Naive B cell (primary cell): ENCODE measurements around the gene BCKDHA. TPM values are rescaled to one million over a fixed set of nuclear protein-coding genes. Genes with fewer than 3 reads are reported as not detected.
"Not testable (repeated sequence)": the region's sequence is repeated elsewhere in the genome, so short reads cannot be mapped to it uniquely, and the experiment has no call there.

Source experiments
- ATAC-seq, 2 donors: fragments of 150-1000 bp; cut with Tn5 transposase; 2 replicates each; pipeline ENCODE4 v1.10.0; 2021; ENCODE audit warnings: low read depth in 2 of 2, mild to moderate bottlenecking in 2 of 2, moderate library complexity in 2 of 2
- DNase-seq: peaks from one replicate; pipeline ENCODE4 v3.0.0; 2022
- H3K27ac Mint-ChIP-seq, 6 donors: one replicate each; pipeline ENCODE4 v1.8.0; 2020 to 2022; ENCODE audit warnings: mild to moderate bottlenecking in 6 of 6, mixed read lengths in 6 of 6, moderate library complexity in 5 of 6, inconsistent platforms in 2 of 6
- H3K27me3 Mint-ChIP-seq, 3 donors: one replicate each; pipeline ENCODE4 v1.8.0; 2021 to 2022; ENCODE audit warnings: mixed read lengths in 3 of 3, mild to moderate bottlenecking in 1 of 3
- H3K36me3 Mint-ChIP-seq, 2 donors: one replicate each; pipeline ENCODE4 v1.8.0; 2020 to 2022; ENCODE audit warnings: mixed read lengths in 2 of 2, inconsistent platforms in 1 of 2, mild to moderate bottlenecking in 1 of 2
- H3K4me1 Mint-ChIP-seq, 3 donors: one replicate each; pipeline ENCODE4 v1.8.0; 2020 to 2022; ENCODE audit warnings: mixed read lengths in 3 of 3, inconsistent platforms in 1 of 3, mild to moderate bottlenecking in 1 of 3, moderate library complexity in 1 of 3
- H3K4me3 Mint-ChIP-seq, 8 donors: one replicate each; pipeline ENCODE4 v1.8.0; 2020 to 2022; ENCODE audit warnings: mild to moderate bottlenecking in 8 of 8, mixed read lengths in 8 of 8, moderate library complexity in 8 of 8, inconsistent platforms in 2 of 8
- H3K9me3 Mint-ChIP-seq, 7 donors: one replicate each; pipeline ENCODE4 v1.8.0; 2020 to 2022; ENCODE audit warnings: mixed read lengths in 7 of 7, mild to moderate bottlenecking in 5 of 7, inconsistent platforms in 2 of 7, moderate library complexity in 1 of 7
- polyA plus RNA-seq, 6 donors: library from polyadenylated mRNA; unstranded; fragments of 300-500 nt; fragmentation: Illumina TruSeq; gene quantifications; one replicate each; pipeline ENCODE4 v1.2.3, GENCODE V29; 2021; ENCODE audit warnings: low read depth in 6 of 6

The BCKDHA gene
- polyA plus RNA-seq, 6 donors from 2014 or later: 50.3 to 79.8 (median 68.0) TPM

DNA sequence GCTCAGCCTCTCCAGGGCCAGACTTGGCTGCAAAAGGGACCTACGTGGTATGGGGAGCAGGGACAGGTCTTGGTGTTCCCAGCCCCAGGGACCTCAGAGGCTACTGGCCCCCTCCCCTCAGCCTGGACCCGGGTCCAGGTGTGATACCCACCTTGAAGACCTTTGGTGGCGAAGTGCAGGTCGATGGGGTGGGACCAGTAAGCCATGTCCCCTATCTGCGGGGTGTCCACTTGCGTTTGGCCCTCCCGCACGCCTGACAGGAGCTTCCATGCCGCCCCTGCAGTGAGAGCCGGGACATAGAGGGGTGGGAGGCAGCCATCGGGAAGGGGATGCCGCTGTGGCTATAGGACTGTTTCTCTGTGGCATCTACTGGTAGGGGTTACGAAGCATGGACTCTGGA lies 39.9 kb upstream of the BCKDHA start:
- DNase-seq (no peak), ATAC-seq (no peak)
- peak overlapping the region in 1 of 6 donors; percentile 83 for H3K27ac Mint-ChIP-seq
- no peaks in the 10 kb centered on the region for H3K36me3 Mint-ChIP-seq
- H3K4me3 Mint-ChIP-seq: peak overlapping the region in 1 of 8 donors; percentile 60
- H3K4me1 Mint-ChIP-seq: peaks cover 27 to 33% (median 32%) of the 10 kb centered on the region in 3 donors
- H3K27me3 Mint-ChIP-seq: no peaks in the 10 kb centered on the region
- peaks cover 0 to 1% (median 0%) of the 10 kb centered on the region in 7 donors for H3K9me3 Mint-ChIP-seq

DNA sequence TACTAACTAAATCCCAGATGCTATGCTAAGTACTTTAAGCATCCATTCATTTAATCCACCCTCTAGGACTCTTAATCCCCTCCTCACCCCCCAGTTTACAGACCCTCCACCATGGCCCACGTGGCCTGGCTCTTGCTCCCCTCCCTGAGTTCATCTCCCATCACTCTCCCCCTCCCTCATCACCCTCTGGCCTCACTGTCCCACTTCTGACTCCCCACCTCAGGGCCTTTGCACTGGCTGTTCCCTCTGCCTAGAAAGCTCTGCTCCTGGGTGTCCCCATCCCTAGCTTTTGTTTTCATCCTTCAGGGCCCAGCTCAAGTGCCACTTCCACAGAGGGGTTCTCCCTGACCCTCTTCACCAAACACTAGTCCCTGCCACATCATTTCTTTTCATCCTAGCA lies 37.9 kb upstream of the BCKDHA start:
- DNase-seq: no peak
- peak overlapping the region in 2 of 6 donors; percentile 72 to 98 for H3K27ac Mint-ChIP-seq
- no peaks in the 10 kb centered on the region for H3K9me3 Mint-ChIP-seq
- no peak for ATAC-seq
- H3K36me3 Mint-ChIP-seq: no peaks in the 10 kb centered on the region
- H3K4me1 Mint-ChIP-seq: peaks cover 35 to 42% (median 41%) of the 10 kb centered on the region in 3 donors
- no peaks in the 10 kb centered on the region for H3K27me3 Mint-ChIP-seq
- no peak overlapping the region for H3K4me3 Mint-ChIP-seq

DNA sequence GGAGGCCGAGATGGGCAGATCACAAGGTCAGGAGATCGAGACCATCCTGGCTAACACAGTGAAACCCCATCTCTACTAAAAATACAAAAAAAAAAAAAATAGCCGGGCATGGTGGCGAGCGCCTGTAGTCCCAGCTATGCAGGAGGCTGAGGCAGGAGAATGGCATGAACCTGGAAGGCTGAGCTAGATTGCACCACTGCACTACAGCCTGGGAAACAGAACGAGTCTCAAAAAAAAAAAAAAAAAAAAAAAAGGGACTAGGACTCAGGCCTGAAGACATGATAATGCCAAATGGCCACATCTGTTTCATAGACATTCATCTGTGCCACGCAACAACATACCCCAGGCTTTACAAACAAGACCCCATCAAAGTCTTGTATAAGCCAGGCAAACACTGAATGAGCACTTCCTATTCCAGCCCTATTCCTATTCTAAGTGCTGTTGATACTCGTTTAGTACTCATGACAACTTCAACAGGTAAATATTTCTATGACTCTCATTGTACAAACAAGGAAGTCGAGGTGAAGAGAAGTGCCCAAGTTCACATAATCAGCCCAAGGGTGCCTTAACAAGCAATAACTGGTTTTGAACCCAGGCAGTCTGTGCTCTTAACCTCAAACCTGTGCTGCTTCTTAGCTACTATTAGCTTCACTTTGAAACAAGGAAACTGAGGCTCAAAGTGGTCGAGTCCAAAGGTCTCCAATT lies 35.3 kb upstream of the BCKDHA start:
- Mint-ChIP-seq H3K9me3 (no peaks in the 10 kb centered on the region), H3K27me3 (no peaks in the 10 kb centered on the region), H3K27ac (peak overlapping the region; percentile 32 to 100 (median 79)), H3K36me3 (no peaks in the 10 kb centered on the region), H3K4me3 (peak overlapping the region in 5 of 8 donors; percentile 94 to 99 (median 96)), H3K4me1 (peaks cover 19 to 33% (median 30%) of the 10 kb centered on the region in 3 donors)
- ATAC-seq: no peak
- no peak for DNase-seq

DNA sequence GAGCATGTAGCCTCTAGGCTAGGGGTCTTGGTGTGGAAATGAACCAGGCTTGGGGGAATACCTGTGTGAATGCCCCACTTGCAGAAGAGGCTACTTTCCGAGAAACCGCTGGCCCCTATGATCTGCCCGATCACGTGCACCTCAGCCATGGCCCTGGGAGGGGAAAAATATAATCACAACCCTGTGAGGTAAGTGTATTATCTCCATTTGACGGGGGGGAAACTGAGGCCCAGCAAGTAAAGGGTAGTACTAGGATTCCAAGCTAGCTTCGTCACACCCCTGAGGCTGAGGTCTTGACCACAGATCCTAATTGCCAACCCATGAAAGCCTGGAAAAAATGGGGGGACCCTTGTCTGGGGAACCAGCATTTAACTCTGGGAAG lies 34.3 kb upstream of the BCKDHA start:
- peak overlapping the region; percentile 93 to 100 (median 97) for H3K4me3 Mint-ChIP-seq
- ATAC-seq: no peak
- peak overlapping the region; percentile 98 to 100 (median 100) for H3K27ac Mint-ChIP-seq
- no peaks in the 10 kb centered on the region for H3K36me3 Mint-ChIP-seq
- H3K9me3 Mint-ChIP-seq: no peaks in the 10 kb centered on the region
- no peaks in the 10 kb centered on the region for H3K27me3 Mint-ChIP-seq
- H3K4me1 Mint-ChIP-seq: peaks cover 18 to 36% (median 27%) of the 10 kb centered on the region in 3 donors
- DNase-seq: no peak

DNA sequence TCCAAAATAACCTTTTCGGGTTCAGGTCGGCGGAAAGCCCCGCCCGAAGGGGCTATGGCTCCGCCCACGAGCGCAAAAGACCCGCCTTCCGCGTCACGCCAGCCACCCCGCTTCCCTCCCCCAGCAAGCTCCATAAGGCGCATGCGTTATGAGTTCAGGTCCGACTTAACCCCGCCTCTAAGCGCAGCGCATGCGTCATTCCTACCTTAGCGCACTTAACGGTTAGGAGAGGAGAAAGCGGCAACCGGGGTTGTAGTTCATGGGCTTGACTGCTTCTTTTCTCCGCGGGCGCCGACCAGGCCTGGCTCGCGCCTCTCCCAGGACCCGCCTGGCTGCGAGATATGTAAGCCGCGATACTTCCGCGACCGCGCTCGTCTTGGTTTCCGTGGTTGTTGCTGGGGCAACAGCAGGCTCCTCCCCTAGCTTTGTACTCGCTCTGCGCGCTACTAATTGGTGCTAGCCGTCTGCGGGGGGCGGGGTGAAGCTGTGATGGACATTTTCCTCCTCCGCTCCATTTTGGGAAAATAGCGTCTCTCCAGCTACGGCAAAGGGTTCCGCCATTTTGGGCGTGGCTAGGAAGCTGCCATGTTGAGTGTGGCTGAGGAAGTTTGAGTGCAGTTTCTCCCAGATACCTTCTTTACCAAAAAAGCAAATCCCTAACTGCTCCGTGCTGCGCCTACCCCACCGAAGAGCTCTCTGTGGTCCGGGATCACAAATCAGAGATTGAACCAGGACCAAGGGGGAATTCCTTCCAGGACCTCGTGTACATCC lies 33.7 kb upstream of the BCKDHA start, which contains the start of gene B9D2:
TSS of gene B9D2 (minus strand) at position 397 of the 771 bp plus-strand sequence. CDS start 630 bp downstream, outside the sequence.
- peak; percentile 92 to 93 for ATAC-seq
- no peaks in the 10 kb centered on the region for H3K36me3 Mint-ChIP-seq
- H3K4me1 Mint-ChIP-seq: peaks cover 18 to 36% (median 24%) of the 10 kb centered on the region in 3 donors
- peak within 1 kb of the TSS; percentile 98 to 100 (median 100) for H3K27ac Mint-ChIP-seq
- peak; percentile 98 for DNase-seq
- H3K4me3 Mint-ChIP-seq: peak within 1 kb of the TSS; percentile 93 to 100 (median 97)
- H3K9me3 Mint-ChIP-seq: no peaks in the 10 kb centered on the region
- no peaks in the 10 kb centered on the region for H3K27me3 Mint-ChIP-seq

DNA sequence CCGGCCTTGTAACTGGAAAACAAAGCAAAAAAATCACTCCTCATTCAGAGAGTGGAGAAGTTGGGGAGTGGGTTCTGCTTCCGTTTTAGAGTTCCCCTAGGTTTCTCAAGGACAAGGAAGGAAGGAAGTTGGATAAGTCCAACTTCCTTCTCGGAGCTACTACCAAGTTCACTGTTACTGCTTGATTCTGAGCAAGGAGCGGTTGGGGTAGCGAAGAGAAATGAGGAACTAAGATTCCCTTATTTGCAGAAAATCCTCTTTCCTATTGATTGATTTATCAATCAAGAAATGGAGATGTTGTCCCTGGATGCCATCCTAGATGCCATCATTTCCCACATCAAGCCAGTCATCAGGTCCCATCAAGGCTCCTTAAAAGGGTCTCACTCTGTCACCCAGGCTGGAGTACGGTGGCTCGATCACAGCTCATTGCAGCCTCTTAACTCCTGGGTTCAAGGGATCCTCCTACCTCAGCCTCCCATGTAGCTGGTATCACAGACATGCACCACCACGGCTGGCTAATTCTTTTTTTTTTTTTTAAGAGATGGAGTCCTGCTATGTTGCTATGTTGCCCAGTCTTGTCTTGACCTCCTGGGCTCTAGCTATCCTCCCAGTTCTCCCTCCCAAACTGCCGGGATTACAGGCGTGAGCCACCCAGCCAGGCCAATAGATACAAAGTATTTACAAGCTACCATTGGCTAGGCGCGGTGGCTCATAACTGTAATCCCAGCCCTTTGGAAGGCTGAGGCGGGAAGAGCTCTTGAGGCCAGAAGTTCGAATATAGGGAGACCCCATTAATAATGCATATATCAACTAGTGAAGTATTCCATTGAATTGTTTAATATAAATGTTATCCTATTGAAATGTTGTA lies 32.9 kb upstream of the BCKDHA start:
- Mint-ChIP-seq H3K9me3 (no peaks in the 10 kb centered on the region), H3K4me1 (peaks cover 16 to 36% (median 24%) of the 10 kb centered on the region in 3 donors), H3K4me3 (peak overlapping the region; percentile 93 to 100 (median 97)), H3K27me3 (no peaks in the 10 kb centered on the region), H3K36me3 (no peaks in the 10 kb centered on the region), H3K27ac (peak overlapping the region; percentile 98 to 100 (median 100))
- ATAC-seq (no peak), DNase-seq (no peak)

DNA sequence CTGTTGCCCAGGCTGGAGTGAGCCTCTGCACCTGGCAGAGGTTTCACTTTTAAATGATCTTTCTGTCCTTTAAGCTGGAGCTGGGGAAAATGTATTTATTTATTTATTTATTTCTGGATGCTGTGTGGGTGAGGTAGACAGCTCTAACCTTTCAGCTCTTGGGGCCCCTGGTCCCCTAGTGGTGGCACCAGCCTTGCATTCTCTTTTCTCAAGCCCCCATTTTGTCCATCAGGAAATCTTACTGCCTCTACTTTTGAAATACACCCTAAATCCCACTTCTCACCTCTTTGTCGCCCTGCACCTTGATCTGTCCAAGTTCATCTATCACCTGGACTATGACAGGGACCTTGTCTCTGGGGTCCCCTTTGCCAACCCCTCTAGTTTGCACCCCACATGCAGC lies 31.5 kb upstream of the BCKDHA start:
- Mint-ChIP-seq H3K27ac (peak overlapping the region in 2 of 6 donors; percentile 92 to 98), H3K9me3 (no peaks in the 10 kb centered on the region), H3K27me3 (no peaks in the 10 kb centered on the region), H3K4me3 (peak overlapping the region in 5 of 8 donors; percentile 1 to 94 (median 23)), H3K4me1 (peaks cover 12 to 36% (median 20%) of the 10 kb centered on the region in 3 donors), H3K36me3 (no peaks in the 10 kb centered on the region)
- DNase-seq (no peak), ATAC-seq (no peak)

DNA sequence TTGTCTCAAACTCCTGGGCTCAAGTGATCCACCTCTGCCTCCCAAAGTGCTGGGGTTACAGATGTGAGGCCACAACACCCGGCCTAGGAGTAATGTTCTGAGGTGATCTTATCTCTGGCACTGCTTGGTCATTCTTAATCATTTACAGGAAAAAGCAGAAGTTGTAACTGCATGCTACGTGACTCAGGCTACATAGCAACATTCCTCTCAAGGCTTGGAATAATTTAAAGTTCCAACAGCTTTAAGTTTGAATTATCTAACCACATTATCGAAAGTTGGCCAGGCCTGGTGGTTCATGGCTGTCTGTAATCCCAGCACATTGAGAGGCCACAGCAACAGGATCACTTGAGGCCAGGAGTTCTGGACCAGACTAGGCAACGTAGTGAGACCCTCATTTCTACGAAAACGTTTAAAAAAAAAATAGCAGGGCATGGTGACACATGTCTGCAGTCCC lies 29.7 kb upstream of the BCKDHA start:
- no peak for DNase-seq
- H3K4me1 Mint-ChIP-seq: peaks cover 12 to 33% (median 25%) of the 10 kb centered on the region in 3 donors
- H3K27me3 Mint-ChIP-seq: no peaks in the 10 kb centered on the region
- peak overlapping the region in 1 of 8 donors; percentile 41 for H3K4me3 Mint-ChIP-seq
- peak overlapping the region in 1 of 6 donors; percentile 58 for H3K27ac Mint-ChIP-seq
- no peak for ATAC-seq
- H3K9me3 Mint-ChIP-seq: no peaks in the 10 kb centered on the region
- H3K36me3 Mint-ChIP-seq: no peaks in the 10 kb centered on the region

DNA sequence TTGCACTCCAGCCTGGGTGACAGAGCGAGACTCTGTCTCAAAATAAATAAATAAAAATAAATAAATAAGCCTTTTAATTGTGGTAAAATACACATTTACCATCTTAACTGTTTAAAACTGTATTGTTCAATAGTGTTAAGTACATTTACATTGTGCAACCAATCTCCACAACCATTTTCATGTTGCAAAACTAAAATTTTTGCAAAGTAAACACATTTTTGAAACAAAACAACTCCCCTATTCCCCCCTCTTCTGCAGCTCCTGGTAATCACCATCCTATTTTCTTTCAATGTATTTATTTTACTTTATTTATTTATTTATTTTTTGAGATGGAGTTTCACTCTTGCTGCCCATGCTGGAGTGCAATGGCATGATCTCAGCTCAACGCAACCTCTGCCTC lies 27.8 kb upstream of the BCKDHA start:
- H3K9me3 Mint-ChIP-seq: no peaks in the 10 kb centered on the region
- H3K27me3 Mint-ChIP-seq: no peaks in the 10 kb centered on the region
- no peak overlapping the region for H3K4me3 Mint-ChIP-seq
- no peak for ATAC-seq
- peaks cover 4 to 16% (median 11%) of the 10 kb centered on the region in 3 donors for H3K4me1 Mint-ChIP-seq
- H3K36me3 Mint-ChIP-seq: no peaks in the 10 kb centered on the region
- no peak overlapping the region for H3K27ac Mint-ChIP-seq
- no peak for DNase-seq

DNA sequence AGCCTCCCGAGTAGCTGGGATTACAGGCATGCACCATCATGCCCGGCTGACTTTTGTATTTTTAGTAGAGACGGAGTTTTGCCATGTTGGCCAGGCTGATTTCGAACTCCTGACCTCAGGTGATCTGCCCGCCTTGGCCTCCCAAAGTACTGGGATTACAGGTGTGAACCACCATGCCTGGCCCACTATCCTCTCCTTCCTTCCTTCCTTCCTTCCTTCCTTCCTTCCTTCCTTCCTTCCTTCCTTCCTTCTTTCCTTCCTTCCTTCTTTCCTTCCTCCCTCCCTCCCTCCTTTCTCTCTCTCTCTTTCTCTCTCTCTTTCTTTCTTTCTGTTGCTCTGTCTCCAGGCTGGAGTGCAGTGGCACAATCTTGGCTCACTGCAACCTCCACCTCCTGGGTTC lies 26.5 kb upstream of the BCKDHA start:
- not testable (repeated sequence) for ATAC-seq, H3K27ac Mint-ChIP-seq, H3K36me3 Mint-ChIP-seq, H3K27me3 Mint-ChIP-seq, H3K9me3 Mint-ChIP-seq, H3K4me3 Mint-ChIP-seq, DNase-seq
- peaks cover 6 to 14% (median 14%) of the 10 kb centered on the region in 3 donors for H3K4me1 Mint-ChIP-seq

DNA sequence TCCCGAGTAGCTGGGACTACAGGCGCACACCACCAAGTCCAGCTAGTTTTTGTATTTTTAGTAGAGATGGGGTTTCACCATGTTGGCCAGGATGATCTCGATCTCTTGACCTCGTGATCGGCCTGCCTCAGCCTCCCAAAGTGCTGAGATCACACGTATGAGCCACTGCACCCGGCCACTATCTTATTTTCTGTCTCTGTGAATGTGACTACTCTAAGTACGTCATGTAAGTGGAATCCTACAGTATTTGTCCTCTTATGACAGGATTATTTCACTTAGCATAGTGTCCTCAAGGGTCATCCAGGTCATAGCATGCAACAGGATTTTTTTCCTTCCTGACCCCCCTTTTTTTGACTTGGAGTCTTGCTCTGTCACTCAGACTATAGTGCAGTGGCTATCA lies 26.1 kb upstream of the BCKDHA start:
- ATAC-seq (no peak), DNase-seq (no peak)
- H3K27ac Mint-ChIP-seq: no peak overlapping the region
- no peak overlapping the region for H3K4me3 Mint-ChIP-seq
- H3K36me3 Mint-ChIP-seq: no peaks in the 10 kb centered on the region
- no peaks in the 10 kb centered on the region for H3K9me3 Mint-ChIP-seq
- H3K27me3 Mint-ChIP-seq: no peaks in the 10 kb centered on the region
- peaks cover 5 to 15% (median 12%) of the 10 kb centered on the region in 3 donors for H3K4me1 Mint-ChIP-seq

DNA sequence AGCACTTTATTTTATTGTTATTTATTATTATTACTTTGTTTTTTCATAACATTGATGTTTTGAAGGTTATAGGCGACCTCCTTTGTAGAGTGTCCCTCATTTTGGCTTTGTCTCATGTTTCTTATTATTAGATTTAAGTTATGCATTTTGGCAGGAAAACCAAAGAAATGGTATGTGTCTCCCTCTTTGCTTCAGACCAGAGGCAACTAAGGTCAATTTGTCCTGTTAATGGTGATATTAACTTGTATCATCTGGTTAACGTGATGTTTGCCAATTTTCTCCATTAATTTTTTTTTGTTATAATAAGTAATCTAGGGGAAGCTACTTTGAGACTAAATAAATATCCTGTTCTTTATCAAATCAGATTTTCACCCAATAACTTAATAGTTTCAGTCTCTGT lies 25.1 kb upstream of the BCKDHA start:
- H3K4me3 Mint-ChIP-seq: no peak overlapping the region
- ATAC-seq: no peak
- DNase-seq: no peak
- H3K36me3 Mint-ChIP-seq: no peaks in the 10 kb centered on the region
- H3K4me1 Mint-ChIP-seq: peaks cover 14 to 24% (median 21%) of the 10 kb centered on the region in 3 donors
- no peak overlapping the region for H3K27ac Mint-ChIP-seq
- H3K27me3 Mint-ChIP-seq: no peaks in the 10 kb centered on the region
- no peaks in the 10 kb centered on the region for H3K9me3 Mint-ChIP-seq

DNA sequence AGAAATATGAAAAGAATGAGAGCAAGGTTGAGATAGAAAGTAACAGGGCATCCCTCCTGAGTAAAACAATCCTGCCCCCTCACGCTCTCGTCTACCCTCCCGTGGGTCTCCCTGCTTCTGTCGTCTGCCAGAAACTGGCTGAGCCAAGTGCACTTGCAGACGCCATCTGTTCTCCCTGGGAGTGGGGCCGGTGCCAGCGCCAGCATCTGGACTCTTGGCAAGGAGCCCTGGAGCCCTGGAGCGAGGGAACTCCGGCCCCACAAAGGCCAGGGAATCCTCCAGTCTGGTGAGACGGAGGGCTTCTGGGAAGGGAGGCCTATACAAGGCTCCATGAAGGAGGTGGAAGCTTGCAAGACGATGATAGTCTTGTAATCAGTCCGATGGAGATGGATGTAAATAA lies 23.6 kb upstream of the BCKDHA start:
- Mint-ChIP-seq H3K27ac (no peak overlapping the region), H3K36me3 (no peaks in the 10 kb centered on the region), H3K9me3 (no peaks in the 10 kb centered on the region), H3K27me3 (no peaks in the 10 kb centered on the region), H3K4me3 (no peak overlapping the region), H3K4me1 (peaks cover 22 to 31% (median 29%) of the 10 kb centered on the region in 3 donors)
- ATAC-seq (no peak), DNase-seq (no peak)
